ENCODE results near the gene PDZRN3. TPM values are rescaled to one million over a fixed set of nuclear protein-coding genes. Genes with fewer than 3 reads are reported as not detected.

PDZRN3 gene
- total RNA-seq, 1 experiment from 2014 or later = 5.9 TPM

GRCh38 chr3:73447111-73447510 is 177.6 kb downstream of the PDZRN3 start:
- no peak for DNase-seq
- peaks cover 10% of the 10 kb centered on the region; the same call in 1 of the 2 replicates for H3K4me1 ChIP-seq (ENCODE audit: insufficient read depth, low read length)
- peaks cover 18 to 28% of the 10 kb centered on the region in 2 experiments for H3K4me1 Mint-ChIP-seq
- H2BK15ac ChIP-seq (ENCODE audit: low read depth, low read length) = no peak overlapping the region
- no peak overlapping the region for H3T11ph ChIP-seq (ENCODE audit: low read length)
- no peak overlapping the region for H4K5ac ChIP-seq (ENCODE audit: insufficient read length, low read depth, low read length)
- H3K27me3 ChIP-seq (ENCODE audit: insufficient read depth, low read length) = no peaks in the 10 kb centered on the region
- H3K4me3 Mint-ChIP-seq = no peak overlapping the region
- H2AFZ ChIP-seq (ENCODE audit: low read length) = no peak overlapping the region
- WGBS (ENCODE audit: extremely low coverage, insufficient read length, low lambda C conversion rate) = no CpG with 5 or more reads among the region's 6 CpGs
- no peak overlapping the region for H4K91ac ChIP-seq (ENCODE audit: insufficient read length, low read depth, low read length)
- no peaks in the 10 kb centered on the region for H3K36me3 Mint-ChIP-seq (ENCODE audit: insufficient read depth in 1 of 3, low read depth in 3 of 3)
- H2AK5ac ChIP-seq (ENCODE audit: insufficient read length, low read length) = no peak overlapping the region
- H4K8ac ChIP-seq (replicated peaks; ENCODE audit: insufficient read length, low read depth, low read length) = no peak overlapping the region
- H2BK120ac ChIP-seq (ENCODE audit: low read depth, low read length, poor library complexity, severe bottlenecking) = no peak overlapping the region
- no peaks in the 10 kb centered on the region for H3K27me3 Mint-ChIP-seq (ENCODE audit: low read depth)
- H3K4ac ChIP-seq (ENCODE audit: low read depth, low read length) = no peak overlapping the region
- H3K14ac ChIP-seq (ENCODE audit: insufficient read depth, low read length) = no peak overlapping the region
- no peak overlapping the region for H3K9ac ChIP-seq (ENCODE audit: extremely low read depth, insufficient read length, low read length)
- H3K79me2 ChIP-seq (ENCODE audit: insufficient read depth, low read length) = no peaks in the 10 kb centered on the region
- H3K56ac ChIP-seq (ENCODE audit: insufficient read length, low read depth, low read length) = no peak overlapping the region
- no peak overlapping the region for H3K4me2 ChIP-seq (ENCODE audit: insufficient read depth, insufficient read length, low read length)
- no peaks in the 10 kb centered on the region for H3K23me2 ChIP-seq (ENCODE audit: insufficient read length, low read depth, low read length, poor library complexity, severe bottlenecking)
- no peak overlapping the region for H3K23ac ChIP-seq (ENCODE audit: insufficient read length, low read depth, low read length)
- H3K9me3 Mint-ChIP-seq = no peaks in the 10 kb centered on the region
- H3K18ac ChIP-seq (ENCODE audit: insufficient read length, low read depth, low read length) = no peak overlapping the region
- no peaks in the 10 kb centered on the region for H3K79me1 ChIP-seq (ENCODE audit: insufficient read depth, low read depth, low read length, poor library complexity, severe bottlenecking)
- H2BK5ac ChIP-seq (ENCODE audit: insufficient read length, low read length) = no peak overlapping the region
- no peak overlapping the region for H2BK12ac ChIP-seq (ENCODE audit: insufficient read length, low read depth, low read length)
- no peaks in the 10 kb centered on the region for H3K9me3 ChIP-seq (ENCODE audit: control insufficient read depth, low read depth, low read length)
- no peak overlapping the region for H3K27ac ChIP-seq (ENCODE audit: insufficient read length, low read depth, low read length)
- H2BK20ac ChIP-seq (ENCODE audit: low read depth, low read length, poor library complexity, severe bottlenecking) = no peak overlapping the region
- TF ChIP-seq, protein P1, sequence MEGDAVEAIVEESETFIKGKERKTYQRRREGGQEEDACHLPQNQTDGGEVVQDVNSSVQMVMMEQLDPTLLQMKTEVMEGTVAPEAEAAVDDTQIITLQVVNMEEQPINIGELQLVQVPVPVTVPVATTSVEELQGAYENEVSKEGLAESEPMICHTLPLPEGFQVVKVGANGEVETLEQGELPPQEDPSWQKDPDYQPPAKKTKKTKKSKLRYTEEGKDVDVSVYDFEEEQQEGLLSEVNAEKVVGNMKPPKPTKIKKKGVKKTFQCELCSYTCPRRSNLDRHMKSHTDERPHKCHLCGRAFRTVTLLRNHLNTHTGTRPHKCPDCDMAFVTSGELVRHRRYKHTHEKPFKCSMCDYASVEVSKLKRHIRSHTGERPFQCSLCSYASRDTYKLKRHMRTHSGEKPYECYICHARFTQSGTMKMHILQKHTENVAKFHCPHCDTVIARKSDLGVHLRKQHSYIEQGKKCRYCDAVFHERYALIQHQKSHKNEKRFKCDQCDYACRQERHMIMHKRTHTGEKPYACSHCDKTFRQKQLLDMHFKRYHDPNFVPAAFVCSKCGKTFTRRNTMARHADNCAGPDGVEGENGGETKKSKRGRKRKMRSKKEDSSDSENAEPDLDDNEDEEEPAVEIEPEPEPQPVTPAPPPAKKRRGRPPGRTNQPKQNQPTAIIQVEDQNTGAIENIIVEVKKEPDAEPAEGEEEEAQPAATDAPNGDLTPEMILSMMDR (conservative IDR thresholded peaks at IDR 0.05) = no peak
- no peak overlapping the region for H3K27ac Mint-ChIP-seq
- H4K20me1 ChIP-seq (ENCODE audit: control insufficient read depth, insufficient read depth, insufficient read length) = no peaks in the 10 kb centered on the region

All from H9 (cell line).